HG02763 (cell line): ENCODE data around the gene ASS1.

Source experiments
- ATAC-seq: cut with Tn5 transposase; IDR thresholded peaks from one replicate; pipeline ENCODE4 v1.9.1; 2021; ENCODE audit warnings: mild to moderate bottlenecking, moderate library complexity; ENCODE audit not compliant: unreplicated experiment

ASS1 gene

GRCh38 chr9:130491830-130492482 is 47.2 kb downstream of the ASS1 start:
- no peak for ATAC-seq

GRCh38 chr9:130493021-130493420 is 48.3 kb downstream of the ASS1 start:
- ATAC-seq, result no peak

DNA sequence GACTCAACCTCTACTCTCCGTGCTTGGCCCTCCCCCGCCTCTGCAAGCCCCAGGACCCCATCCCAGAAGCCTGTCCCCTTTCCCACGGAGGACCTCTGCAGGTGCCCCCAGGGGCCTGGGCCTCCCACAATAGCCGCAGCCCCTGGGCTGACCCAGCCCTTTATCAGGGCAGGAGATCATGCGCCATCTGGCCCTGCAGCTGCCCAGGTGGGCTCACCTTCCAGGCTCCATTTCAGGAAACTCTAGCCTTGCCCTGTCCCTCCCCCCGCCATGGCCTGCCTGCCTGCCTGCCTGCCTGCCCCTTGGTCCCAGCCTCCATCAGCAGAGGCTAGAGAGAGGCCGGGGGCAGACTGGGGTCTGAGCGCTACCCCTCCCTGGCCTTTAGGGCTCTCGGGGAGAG is 48.7 kb downstream of the ASS1 start:
- no peak for ATAC-seq

- ATAC-seq, result no peak
Measured at GRCh38 chr9:130495067-130495466, 50.3 kb downstream of the ASS1 start.

DNA sequence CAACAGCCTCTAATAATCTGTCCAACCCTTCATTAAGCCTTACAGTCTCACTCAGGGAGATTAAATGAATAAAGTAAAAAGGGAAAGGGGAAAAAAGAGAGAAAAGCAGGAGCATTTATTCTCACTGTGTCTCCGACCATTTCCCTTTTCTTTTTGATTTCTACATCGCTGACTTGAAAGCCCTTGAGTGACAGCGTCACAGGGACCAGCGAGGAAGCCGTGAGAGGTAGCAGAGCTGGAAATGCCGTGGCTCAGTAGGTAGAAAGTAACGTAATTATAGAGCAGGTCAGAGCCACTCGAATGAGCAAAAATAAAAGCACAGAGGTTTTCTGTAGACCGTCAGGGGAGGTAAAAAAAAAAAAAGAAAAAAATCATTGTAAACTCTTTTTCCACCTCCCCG is 52.4 kb downstream of the ASS1 start:
- ATAC-seq, result no peak

DNA sequence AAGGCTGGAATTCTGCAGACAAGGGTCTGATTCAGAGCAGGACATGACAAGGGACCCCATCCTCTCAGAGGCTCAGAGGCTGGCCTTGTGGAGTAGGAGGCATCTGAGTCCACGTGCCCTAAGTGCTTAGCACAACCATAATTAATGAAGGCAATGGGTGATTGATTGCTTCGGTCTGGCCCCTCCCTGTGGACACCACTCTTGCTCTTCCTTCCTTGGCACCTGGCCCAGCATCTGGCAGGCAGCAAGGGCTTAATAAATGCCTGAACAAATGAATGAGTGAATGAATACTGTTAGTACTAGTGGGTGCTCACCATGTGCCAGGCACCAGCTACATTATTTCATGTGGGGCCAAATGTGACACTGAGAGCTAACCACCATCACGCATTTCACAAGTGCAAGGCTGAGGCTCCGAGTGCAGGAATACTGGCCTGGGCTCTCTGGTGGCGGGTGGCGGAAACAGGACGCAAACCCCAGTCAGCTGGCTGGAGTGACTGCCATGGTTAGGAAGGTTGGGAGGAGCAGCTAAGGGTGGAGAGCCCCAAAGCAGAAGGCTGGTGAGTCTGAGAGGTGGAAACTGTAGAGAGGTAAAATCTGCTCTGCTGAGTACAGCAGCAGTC is 53.6 kb downstream of the ASS1 start:
- no peak for ATAC-seq

- no peak for ATAC-seq
Measured at GRCh38 chr9:130498918-130499698, 54.3 kb downstream of the ASS1 start.

- ATAC-seq, result no peak
Measured at GRCh38 chr9:130499804-130500263, 55.1 kb downstream of the ASS1 start.

DNA sequence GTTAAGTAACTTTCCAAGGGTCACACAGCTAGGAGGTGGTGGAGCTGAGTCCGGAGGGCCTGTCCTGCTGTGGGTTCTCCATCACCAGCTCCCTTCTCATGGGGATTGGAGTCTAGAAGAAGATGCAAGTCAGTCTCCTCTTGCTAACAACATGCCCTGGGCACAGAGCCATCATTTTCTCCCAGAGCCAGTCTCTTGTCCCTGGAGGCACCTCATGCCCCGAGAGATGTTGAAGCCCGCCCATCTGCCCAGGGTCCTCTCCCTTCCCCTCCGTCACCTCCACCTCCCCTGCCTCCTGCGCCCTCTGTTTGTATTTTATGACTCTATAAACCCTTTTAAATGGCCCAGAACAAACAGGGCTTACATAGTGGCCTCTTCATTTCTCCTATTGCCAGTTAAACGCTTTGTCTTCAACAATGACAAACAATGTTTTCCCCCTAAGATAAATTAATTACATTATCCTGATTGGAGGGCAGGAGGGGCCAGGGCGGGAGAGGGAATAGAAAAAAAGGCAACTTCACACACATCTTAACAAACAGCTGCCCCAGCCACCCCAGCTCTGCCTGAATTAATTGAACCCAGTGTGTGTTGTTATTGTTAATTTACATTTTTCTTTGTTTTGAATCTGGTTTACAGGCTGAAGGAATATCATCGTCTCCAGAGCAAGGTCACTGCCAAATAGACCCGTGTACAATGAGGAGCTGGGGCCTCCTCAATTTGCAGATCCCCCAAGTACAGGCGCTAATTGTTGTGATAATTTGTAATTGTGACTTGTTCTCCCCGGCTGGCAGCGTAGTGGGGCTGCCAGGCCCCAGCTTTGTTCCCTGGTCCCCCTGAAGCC is 55.8 kb downstream of the ASS1 start:
- ATAC-seq, result no peak

- ATAC-seq, result no peak
Measured at GRCh38 chr9:130501639-130502038, 56.9 kb downstream of the ASS1 start.

DNA sequence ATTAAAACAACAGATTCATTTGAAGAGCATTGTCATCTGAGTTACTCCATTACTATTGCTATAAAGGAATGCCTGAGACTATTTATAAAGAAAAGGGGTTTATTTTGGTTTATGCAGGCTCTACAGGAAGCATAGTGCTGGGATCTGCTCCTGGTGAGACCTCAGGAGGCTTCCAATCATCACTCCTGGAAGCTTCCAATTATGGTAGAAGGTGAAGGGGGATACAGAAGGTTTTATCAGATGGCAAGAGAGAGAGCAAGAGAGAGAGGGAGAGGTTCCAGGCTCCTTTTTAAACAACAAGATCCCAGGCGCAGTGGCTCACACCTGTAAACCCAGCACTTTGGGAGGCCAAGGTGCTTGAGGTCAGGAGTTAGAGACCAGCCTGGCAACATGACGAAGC is 63.5 kb downstream of the ASS1 start:
- no peak for ATAC-seq

DNA sequence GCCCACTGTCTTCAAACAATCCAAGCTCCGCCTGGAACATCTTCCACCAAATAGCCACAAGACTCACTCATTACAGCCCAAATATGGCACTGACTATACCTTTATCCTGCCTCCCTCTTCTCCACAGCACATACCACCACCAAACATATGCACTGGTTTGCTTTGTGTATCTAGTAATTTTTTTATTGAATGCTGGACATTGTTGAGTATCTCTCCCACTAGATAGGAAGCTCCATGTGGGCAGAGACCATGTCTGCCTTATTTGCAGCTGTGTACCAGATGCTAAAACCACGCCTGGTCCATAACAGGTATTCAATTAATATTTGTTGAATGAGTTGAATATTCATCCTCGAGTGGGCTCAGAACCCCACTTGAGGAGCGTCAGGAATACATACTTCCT is 67.4 kb downstream of the ASS1 start:
- no peak for ATAC-seq

- ATAC-seq, result no peak
Measured at GRCh38 chr9:130513078-130513477, 68.3 kb downstream of the ASS1 start.

- no peak for ATAC-seq
Measured at GRCh38 chr9:130518233-130518632, 73.5 kb downstream of the ASS1 start.

DNA sequence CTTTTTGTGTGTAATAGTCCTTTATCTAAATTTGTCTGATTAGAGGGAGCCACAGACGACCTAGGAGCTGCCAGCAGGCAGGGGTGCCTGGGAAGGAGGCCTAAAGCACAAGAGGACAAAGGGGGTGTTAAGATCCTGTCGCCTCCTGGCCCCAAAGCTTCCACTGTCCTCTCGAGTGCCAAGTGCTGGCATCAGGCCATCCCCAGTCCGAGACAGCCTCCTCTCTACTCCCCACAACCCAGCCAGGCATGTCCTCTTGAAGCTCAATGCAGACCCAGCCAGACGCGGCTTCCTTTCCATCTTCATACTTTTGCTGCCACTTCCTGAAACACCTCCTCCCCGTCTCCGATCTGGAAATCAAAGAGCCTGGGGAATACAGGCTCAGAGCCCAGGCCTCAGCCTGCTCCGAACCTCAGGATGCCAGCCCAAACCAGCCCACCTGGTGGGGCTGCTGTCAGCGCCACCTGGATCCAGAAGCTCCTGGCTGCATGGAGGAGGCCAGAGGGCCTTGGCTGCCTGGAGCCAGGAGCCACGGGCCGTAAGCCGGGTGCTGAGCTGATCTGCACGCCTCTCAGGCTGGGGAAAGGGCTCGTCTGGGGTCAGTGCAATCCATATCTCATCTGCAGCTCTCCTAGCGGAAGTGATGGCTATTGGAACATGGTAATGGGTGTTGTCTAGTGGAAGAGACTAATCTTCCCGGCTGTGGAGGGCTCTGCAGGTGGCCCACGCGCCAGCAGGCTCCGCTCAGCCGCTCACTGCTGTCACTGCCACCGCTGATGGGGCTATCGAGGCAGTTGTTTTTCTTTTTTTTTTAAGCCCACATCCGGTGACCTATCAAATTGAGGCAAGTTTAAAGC is 74.4 kb downstream of the ASS1 start:
- no peak for ATAC-seq

DNA sequence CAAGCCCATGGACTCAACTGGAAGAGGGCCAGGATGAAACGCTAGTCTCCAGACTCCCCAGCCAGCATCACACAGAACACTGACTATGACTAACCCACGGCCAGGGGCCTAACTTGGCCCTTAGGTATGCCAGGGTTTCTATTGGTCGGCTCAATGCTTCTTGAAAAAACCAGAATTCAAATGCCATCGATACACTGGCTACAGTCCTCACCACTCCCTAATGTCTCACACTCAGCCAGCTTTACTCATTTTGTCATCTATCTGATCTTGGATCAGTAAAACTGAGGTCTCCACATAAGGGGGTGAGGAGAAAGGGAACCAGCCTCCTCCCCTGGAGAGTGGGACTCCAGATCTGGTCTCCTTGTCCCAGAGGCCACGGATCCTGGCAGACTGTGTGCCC is 75.2 kb downstream of the ASS1 start:
- ATAC-seq, result no peak

DNA sequence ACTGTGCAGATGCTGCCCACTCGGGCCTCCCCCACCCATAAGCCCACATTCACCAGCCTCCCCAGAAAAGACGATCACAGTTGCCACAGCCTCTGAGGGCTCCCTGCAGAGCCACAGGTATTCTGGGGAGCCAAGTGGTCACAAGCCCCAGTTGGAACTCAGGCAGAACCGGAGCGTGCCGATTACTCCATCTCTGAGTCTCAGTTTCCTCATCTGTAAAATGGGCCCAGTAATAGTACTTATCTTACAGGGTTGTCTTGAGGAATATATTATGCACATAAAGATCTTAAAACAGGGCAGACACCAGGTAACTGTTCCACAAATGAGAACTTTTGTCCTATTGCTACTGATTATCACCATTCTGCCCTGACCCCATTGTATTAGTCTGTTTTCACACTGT is 77.0 kb downstream of the ASS1 start:
- ATAC-seq, result no peak

DNA sequence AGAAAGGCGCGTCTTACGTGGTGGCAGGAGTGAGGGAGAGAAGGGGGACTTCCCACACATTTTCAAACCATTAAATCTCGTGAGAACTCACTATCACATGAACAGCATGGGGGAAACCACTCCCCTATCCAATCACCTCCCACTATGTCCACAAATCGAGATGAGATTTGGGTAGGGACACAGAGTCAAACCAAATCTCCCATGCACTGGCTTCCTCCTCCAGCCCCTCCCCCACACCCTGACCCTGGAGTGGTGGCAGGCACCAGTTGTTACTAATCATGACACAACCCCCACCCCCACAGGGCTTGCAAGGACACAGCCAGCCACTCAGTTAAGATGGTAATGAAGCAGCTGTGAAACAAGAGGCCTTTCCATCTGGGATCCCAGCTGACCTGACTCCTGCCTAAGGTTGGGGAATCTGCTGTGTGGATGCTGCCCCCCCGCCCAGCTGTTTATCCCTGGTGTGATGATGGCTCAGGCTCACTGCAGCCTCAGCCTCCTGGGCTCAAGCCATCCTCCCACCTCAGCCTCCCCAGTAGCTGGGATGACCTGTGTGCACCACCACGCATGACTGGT is 77.6 kb downstream of the ASS1 start:
- ATAC-seq, result no peak

DNA sequence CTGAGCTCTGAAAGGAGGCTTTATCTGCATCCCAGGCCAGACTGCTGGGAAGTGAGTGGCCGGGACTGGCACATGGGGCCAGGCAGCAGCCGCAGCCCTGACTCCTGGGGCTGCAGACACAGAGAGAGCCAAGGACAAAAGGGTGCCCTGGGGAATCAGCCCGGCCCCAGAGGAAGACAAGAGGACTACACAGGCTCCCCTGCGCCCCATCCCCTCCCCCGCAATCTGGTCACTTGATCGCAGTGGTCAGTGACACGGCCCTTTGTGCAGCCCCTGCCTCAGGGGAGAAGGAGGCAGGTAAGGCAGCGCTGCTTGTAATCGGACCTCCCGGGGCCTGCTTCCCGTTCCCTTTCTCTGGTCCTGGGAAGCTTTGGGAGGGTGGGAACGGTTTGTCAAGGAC is 79.2 kb downstream of the ASS1 start:
- no peak for ATAC-seq
